ENCODE measurements around the gene KLF11.
A peak's percentile ranks its signal among the peaks of the same experiment; 100 is the strongest.
"Not testable (repeated sequence)": the region's sequence is repeated elsewhere in the genome, so short reads cannot be mapped to it uniquely, and the experiment has no call there.

The KLF11 gene

DNA sequence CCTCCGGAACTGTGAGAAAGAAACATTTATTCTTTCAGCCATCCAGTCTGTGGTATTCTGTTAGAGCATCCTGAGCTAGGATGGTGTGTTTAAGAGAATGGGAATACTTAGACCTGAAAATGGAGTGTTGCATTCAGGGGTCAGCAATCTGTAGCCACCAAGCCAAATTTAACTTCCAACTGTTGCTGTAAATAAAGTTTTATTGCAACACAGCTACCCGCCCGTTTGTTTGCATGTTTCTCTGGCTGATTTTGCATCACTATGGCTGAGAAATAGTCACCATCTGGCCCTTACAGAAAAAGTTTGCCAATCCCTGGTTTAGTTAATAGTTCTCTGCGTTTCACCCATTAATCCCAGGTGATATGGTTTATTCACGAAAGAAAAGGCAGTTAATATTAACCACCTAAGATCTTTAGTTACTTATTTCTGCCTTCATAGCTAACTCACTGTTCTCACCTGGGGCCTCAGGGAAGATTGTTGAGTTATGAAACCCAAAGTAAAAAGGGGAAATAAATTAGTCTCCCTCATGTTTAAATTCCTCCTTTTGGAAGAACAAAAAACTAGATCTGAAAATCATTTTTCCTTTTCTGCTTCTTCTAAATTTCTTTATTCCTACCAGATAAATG is 46.3 kb downstream of the KLF11 start:
- no peak for DNase-seq

DNA sequence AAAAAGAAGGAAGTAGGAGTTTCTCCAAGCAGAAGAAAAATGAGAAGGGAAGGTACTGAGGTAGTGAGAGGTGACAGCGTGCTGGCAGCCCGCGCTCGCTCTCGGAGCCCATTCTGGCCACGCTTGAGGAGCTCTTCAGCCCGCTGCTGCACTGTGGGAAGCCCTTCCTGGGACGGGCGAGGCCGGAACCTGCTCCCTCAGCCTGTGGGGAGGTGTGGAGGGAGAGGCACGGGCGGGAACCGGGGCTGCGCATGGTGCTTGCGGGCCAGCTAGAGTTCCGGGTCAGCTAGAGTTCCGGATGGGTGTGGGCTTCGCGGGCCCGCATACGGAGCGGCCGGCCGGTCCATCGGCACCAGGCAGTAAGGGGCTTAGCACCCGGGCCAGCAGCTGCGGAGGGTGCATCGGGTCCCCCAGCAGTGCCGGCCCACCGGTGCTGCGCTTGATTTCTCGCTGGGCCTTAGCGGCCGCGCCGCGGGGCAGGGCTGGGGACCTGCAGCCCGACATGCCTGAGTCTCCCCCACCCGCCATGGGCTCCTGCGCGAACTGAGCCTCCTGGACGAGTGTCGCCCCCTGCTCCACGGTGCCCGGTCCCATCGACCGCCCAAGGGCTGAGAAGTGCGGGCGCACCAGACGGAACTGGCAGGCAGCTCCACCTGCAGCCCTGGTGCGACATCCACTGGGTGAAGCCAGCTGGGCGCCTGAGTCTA is 48.0 kb downstream of the KLF11 start:
- DNase-seq = no peak

DNA sequence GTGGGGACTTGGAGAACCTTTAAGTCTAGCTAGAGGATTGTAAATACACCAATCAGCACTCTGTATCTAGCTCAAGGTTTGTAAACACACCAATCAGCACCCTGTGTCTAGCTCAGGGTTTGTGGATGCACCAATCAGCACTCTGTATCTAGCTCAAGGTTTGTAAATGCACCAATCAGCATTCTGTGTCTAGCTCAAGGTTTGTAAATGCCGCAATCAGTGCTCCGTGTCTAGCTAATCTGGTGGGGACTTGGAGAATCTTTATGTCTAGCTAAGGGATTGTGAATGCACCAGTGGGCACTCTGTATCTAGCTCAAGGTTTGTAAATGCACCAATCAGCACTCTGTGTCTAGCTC is 48.5 kb downstream of the KLF11 start:
- not testable (repeated sequence) for DNase-seq

DNA sequence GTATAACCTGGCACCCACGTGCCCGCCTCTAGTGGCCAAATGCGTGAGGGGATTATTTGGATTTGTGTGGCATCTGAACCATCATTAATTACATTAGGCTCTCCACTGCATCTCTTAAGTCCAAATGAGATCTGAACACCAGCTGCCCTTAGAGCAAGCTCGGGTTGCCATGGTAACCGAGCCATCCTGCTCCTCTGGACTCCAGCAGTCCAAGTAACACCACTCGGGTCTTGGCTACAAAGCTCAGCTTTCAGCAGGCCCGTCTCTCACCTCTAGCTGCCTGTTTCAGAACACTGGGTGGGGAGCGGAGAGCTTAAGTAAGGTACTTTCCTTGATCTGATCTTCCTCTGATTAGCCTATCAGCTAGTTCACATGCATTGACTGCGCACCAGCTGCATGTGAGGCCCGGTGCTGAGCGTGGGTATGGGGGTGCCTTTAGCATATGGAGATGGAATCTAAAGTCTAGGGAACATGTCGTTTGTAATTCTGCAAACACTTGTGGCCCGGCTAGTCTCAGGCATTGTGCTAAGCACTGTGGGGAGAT is 51.0 kb downstream of the KLF11 start:
- DNase-seq = no peak

DNA sequence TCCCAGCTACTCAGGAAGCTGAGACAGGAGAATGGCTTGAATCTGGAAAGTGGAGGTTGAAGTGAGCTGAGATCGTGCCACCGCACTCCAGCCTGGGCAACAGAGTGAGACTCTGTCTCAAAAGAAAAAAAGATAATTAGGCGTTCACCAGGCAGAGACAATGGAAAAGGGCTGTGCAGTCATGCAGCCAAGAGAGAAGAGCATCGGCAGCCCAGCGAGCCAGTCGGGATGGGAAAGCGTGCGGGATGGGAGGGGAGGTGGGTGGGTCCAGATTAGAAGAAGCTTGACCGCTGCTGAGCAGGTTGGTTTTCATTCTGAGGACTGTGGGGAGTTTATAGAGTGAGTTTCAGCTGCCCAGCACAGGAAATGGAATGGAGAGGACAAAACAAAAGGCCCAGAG is 51.8 kb downstream of the KLF11 start:
- no peak for DNase-seq

DNA sequence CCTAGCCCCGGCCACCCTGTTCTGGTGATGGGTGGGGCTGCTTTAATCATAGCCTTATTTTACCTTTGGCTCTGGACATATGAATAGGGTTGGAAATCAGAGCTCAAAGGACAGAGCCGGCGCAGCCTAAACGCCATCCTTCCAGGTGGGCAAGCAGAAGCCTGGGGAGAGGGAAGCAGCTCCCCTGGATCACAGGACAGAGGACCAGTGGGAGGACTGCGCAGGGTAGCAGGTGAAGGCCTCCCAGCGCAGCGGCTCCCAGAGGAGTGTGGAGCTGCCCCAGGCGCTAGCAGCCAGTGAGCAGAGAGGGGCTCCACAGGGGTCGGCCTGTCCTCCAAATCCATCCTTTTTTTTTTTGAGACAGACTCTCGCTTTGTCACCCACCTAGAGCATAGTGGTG is 53.3 kb downstream of the KLF11 start:
- no peak for DNase-seq

DNA sequence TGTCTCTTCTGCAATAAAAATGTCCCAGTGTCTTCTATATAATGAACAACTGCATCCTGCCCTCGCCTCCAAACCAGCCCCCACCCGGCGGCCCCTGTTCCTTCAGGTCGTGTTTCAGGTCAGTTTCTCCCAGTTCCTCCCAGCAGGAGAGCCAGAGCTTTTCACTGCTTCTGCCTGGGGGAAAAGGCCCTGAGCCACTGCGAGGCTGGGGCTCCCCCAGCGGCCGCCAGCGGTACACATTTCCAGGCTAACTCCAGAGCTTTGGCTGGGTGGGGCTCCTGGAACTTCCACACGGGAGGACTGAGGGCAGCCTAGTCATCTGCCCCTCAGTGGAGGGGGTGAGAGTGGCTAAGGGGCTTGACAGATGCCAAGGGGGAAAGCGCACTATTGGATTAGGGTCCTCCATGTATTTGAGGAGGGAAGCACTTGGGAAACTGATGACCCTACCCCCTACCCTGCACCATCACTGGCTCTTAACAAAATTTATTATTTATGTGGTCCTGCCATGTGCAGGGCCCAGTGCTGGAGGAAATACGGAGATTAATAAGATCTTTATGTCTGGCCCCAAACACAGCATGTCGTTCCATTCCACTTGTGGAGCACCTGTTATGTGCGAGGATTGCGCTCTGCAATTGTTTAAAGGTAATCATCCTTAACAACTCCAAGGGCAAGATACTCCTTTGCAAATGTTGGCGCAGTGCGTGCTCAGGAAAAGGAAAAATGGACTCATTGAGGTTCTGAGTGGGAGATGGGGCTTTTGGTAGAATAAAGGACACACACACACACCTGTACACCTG is 54.2 kb downstream of the KLF11 start:
- peak in 1 of 2 donors; percentile 41 for DNase-seq

DNA sequence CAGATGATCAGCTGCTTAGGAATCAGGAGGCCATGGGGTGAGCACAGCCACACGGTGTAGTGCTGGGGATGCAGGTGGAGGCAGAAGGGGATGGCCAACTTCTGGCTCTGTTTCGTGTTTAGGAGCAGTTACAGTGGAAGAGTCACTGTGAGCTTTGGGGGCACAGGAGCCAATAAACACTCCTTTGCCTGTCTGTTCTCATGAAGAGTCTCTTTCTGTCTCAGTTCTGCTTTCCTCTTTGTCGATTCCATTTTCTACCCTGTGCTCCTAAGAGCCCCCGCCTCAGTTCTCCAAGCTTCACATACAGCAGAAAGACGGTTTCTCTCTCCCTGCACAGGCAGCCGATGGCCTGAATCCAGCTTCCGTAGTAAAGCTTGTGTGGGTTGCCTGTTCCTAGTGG is 58.1 kb downstream of the KLF11 start:
- no peak for DNase-seq

DNA sequence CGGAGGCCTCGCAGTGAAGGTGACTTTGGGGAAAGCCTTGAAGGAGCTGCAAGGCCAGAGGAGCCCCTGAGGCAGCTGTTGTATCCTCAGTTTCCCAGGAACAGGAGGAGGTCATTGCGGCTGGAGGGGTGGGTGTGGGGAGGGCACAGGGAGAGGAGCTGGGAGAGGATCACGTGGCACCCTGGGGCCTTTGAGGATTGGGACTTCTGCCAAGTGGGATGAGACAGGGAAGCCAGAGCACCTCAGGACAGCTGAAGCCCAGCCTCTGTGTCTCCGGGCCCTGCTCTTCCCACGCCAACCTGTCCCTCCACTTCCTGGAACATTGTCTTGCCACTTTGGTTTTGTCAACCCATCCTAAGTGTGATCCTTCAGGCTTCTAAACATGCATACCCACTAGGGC is 59.8 kb downstream of the KLF11 start:
- DNase-seq = no peak

All from stimulated activated CD4-positive, alpha-beta T cell treated with anti-CD3 and anti-CD28 coated beads, Interleukin-2, amount 100 ng/mL, for 48 hours (primary cell).